Measurements from ENCODE around the gene PNKP.

Gene PNKP

GRCh38 chr19:49866933-49867782 lies at the start of gene PNKP:
PNKP (minus strand) TSS chr19:49867576; CDS start chr19:49867204, 372 bp downstream.
- peak; percentile 93 for DNase-seq (ENCODE audit: low read depth)

GRCh38 chr19:49915271-49915670 lies 47.9 kb upstream of the PNKP start:
- DNase-seq (ENCODE audit: low read depth): no peak

GRCh38 chr19:49913720-49914119 lies 46.3 kb upstream of the PNKP start:
- DNase-seq (ENCODE audit: low read depth): no peak

DNA sequence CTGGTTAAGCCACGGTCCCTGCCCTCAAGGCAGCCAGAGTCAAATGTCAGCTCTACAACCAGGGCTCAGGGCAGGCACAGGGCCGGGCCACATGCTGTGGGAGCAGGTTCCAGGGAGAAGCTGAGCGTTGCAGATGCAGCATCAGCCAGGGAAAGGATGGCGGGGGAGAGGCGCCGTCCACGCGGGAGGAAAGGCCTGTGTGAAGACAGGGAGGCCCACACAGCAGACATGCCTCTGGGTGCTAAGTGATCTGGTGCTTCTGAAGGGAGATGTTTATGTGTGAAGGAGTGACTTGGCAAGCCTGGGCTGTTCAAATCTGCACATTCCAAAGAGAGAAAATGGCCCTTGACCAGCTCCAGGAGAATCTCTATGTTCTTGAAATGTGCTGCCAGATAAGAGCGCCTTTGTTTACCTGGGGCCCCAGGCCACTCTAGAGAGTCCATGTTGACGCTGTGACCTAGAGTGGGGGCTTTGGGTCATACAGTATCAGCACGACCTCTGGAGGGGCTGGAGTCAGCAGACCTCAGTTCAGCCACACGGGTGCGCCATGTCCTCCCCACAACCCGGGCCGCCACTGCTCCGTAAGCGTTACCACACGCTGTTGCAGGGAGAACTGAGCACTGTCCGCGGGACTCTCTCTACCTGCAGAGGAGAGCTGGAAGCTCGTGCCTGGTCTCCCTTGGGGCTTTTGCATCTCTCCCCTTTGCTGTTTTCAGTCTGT lies 45.7 kb upstream of the PNKP start:
- no peak for DNase-seq (ENCODE audit: low read depth)

DNA sequence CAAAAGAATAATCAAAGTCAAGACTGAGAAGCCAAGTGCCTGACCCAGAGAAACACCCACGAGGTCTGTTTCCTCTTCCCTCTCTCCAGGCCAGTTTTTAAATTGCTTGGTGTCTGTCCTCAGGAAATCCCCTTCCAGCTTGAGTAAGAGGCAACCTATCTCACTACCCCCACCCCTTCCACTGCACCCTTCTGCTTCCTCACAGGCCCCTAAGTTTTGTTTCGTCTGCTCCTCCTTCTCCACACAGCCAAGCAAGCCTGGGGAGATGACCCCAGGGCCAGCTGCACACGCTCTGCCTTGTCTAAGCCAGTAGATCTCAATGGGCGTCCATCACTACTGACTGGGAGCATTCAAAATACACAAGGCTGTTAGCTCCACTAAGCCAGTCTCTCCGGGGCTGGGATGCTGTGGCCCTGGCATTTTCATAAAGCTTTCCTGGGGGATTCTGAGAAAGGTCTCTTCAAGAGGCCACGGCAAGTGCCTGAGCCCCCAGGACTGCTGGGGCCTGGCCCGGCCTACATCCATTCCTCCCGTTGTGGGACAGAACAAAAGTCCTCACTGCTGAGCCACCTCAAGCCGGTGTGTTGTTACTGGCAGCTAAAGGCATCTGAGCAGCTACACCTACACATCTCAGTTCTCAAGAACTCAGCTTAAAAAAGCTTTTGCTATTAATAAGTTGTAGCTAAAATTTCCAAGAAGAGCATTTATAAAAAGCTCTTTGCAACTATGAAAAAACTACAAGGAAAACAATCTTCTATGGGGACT lies 44.2 kb upstream of the PNKP start:
- no peak for DNase-seq (ENCODE audit: low read depth)

- no peak for DNase-seq (ENCODE audit: low read depth)
Observed at GRCh38 chr19:49910179-49910578, 42.8 kb upstream of the PNKP start.

GRCh38 chr19:49908480-49909420 lies 41.4 kb upstream of the PNKP start:
- no peak for DNase-seq (ENCODE audit: low read depth)

- no peak for DNase-seq (ENCODE audit: low read depth)
Observed at GRCh38 chr19:49907745-49908446, 40.5 kb upstream of the PNKP start.

DNA sequence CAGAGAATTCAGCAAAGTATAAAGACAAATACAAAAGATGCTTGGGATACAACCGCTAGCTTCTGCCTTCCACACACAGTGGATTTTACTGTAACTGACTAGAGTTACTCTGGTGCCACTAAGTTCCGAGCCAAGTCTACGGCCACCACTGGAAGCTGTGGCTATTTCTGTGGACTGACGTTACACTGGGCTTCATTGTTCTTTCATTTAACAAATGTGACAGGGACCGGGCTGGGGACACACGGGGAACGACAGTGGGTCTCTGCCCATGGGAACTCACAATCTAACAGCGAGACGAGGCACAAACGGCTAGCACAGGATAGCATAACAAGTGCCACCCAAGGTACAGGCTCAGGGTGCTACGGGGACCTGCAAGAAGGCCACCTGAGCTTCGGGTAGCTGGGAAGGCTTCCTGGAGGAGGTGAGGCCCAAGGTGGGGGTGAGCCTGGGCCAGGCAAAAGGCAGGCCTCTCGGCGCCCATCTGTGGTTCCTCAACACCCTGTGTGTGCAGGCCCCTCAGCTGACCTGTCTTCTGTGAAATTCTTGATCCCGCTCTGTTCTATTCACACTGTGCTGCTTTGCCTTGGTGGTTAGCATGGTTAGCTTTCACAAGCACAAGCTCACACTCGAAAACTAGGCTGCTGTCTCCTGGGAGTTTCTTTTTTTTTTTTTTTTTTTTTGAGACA lies 39.6 kb upstream of the PNKP start:
- DNase-seq (ENCODE audit: low read depth): no peak

- no peak for DNase-seq (ENCODE audit: low read depth)
Observed at GRCh38 chr19:49904136-49904535, 36.8 kb upstream of the PNKP start.

DNA sequence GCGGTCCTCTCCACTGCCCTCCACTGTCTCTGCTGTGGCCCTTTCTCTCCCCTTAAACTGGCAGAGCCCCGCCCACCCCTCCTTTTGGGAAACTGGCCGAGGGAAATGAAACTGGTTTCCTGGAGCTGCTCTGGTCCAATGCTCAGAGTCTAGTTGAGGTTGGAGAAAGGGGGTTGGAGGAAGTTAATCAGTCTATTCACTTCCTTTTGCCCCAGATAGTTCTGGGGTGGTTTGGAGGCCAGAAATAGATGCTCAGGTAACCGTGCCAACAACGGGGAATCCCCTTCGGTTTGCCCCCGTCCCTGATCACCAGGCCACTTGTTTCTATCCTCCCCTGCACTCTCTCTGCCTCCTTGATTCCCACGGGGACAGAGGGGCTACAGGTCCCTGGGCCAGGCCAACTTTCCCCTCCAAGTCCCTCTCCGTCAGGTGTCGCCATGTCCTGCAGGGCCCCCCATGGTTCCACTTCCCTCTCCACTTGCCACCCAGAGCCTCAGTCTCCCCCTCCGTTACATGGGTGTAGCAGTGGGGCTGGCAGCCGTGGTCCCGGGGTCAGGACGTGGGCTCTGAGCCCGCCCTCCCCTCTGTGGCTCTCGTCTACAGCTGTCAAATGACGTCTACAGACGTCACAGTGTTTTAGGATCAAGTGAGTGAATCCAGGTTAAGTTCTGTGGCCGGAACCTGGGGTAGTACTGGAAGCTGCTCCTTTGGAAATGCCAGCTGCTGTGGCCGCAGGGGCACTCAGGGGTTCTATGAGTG lies 29.7 kb upstream of the PNKP start, which contains the start of gene IL4I1:
Gene IL4I1 (minus strand): TSS at position 25 of the 759 bp plus-strand sequence. CDS start 727 bp downstream, outside the sequence.
- DNase-seq (ENCODE audit: low read depth): no peak

DNA sequence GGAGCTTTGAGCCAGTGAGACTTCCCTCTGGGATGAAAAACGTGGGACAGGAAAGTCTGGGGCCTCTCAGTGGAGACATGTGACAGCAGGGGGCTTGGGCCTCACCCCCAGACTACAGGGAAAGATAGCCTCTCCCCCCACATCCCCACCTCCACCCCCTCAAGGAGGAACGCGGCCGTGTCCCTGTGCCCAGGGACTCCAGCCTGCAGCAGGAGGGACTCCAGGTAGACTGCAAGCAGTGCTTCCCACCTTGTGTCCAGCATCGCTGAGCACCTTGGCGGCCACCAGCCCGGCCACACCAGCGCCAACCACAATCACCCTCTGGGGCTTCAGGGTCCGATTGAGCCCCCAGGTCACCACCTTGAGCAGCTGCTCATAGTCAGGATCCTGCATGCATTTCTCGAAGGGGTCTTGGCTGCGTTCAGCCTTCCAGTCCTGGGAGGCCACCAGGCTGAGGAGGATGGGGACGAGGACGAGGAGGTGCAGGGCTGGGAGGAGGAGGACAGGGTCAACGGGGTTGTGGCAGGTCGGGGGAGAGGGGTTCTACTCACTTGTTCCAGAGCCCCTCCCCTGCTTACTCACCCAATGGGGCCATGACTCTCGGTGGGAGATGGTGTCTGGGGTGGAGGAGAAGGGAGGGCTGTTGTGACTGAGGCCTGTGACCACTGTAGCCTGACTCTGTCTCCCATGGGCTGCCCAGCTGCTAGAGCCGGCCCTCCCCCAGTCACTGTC lies 28.4 kb upstream of the PNKP start:
- DNase-seq (ENCODE audit: low read depth): no peak

DNA sequence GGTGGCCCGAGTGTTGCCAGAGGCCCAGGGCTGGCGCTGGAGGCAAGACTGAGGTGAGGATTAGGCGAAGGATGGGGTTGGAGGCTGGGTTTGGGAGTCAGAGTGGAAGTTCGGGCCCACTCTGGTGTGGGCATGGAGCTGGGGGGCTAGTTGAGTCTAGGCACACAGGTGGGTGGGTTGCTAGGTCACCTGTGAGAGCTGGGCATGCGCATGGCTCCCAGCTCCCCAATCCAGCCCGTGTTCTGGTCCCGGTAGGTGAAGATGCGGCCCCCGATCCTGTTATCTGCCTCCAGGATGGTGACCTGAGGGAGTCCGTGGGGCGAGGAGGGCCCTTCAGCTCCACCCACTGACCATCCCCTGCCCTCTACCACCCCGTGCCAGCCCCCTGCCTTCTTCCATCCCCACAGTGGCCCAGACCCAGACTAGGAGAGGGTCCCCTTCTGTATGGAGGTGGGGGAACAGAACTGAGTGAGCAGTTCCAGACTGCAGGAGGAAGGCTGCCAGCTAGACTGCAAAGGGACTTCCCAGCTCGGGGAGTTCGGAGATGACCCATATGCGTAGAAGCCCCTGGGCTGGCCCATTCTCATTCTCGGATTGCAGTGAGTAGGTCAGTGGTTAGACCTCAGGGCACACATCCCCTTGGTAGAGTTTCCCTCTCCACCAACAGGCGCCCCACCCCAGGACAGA lies 27.6 kb upstream of the PNKP start:
- DNase-seq (ENCODE audit: low read depth): no peak

DNA sequence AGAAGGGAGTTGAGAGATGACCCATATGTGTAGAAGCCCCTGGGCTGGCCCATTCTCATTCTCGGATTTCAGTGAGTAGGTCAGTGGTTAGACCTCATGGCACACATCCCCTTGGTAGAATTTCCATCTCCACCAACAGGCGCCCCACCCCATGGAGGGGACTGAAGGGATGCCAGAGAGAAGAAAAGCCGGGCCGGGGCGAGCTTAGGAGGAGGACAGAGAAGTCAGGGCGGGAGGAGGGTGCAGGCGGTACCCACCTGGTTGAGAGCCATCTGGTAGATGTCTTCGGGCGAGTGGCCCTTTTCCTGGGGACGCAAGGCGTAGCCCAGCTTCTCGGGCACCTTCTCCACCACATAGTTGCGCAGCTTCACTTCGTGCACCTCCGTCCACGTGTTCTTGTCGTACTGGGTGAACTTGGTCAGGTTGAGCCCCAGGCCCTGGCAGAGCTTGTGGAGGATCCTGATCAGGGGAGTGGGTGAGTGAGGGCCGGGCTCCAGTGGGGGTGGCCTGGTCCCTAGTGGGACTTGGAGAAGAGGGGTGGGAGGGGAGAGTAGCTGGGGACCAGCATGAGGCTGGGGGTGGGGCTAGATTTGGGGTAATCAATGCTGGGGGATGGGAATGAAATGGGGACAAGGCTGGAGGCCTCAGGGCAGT lies 26.8 kb upstream of the PNKP start:
- DNase-seq (ENCODE audit: low read depth): no peak

- DNase-seq (ENCODE audit: low read depth): no peak
Observed at GRCh38 chr19:49892716-49893115, 25.3 kb upstream of the PNKP start.

GRCh38 chr19:49891393-49891792 lies 24.0 kb upstream of the PNKP start:
- DNase-seq (ENCODE audit: low read depth): no peak
